Measurements from ENCODE around the gene SWAP70.

Gene SWAP70

DNA sequence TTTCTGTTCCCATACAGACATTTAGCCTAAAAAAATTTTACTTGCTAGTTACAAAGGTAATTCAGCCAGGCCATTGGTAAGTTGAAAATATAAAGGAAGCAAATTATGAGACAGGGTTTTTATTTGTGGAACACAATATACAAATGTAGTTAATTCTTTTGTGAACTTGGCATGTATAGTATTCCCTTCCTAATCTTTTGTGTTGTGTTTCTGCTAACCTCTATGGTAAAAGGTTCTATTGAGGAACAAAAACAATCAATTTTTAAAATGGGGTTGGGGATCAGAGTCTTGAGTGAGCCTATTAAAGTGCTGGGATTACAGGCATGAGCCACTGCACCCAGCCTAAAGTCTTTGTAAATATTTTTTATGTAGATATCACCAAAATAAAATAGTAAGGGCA is 14.1 kb downstream of the SWAP70 start:
- H3K79me2 ChIP-seq (ENCODE audit: insufficient read depth, low read length): peaks cover 14% of the 10 kb centered on the region; the same call in 1 of the 2 replicates
- no peaks in the 10 kb centered on the region for H3K36me3 ChIP-seq (ENCODE audit: insufficient read depth, low read length)
- H2AFZ ChIP-seq (ENCODE audit: low read length): no peak overlapping the region
- TF ChIP-seq, protein P1, sequence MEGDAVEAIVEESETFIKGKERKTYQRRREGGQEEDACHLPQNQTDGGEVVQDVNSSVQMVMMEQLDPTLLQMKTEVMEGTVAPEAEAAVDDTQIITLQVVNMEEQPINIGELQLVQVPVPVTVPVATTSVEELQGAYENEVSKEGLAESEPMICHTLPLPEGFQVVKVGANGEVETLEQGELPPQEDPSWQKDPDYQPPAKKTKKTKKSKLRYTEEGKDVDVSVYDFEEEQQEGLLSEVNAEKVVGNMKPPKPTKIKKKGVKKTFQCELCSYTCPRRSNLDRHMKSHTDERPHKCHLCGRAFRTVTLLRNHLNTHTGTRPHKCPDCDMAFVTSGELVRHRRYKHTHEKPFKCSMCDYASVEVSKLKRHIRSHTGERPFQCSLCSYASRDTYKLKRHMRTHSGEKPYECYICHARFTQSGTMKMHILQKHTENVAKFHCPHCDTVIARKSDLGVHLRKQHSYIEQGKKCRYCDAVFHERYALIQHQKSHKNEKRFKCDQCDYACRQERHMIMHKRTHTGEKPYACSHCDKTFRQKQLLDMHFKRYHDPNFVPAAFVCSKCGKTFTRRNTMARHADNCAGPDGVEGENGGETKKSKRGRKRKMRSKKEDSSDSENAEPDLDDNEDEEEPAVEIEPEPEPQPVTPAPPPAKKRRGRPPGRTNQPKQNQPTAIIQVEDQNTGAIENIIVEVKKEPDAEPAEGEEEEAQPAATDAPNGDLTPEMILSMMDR (conservative IDR thresholded peaks at IDR 0.05; ENCODE audit: low read length): no peak
- TF ChIP-seq EZH2phosphoT487 (IDR thresholded peaks at IDR 0.05; ENCODE audit: borderline replicate concordance): no peak
- H3K9me2 ChIP-seq (replicated peaks; ENCODE audit: low read depth, low read length): no peaks in the 10 kb centered on the region
- peaks cover 20% of the 10 kb centered on the region for H3K4me1 ChIP-seq (ENCODE audit: insufficient read depth, low read length, poor library complexity, severe bottlenecking)
- no peak overlapping the region for H3K4me2 ChIP-seq (ENCODE audit: low read depth, low read length, poor library complexity, severe bottlenecking)
- no peaks in the 10 kb centered on the region for H3K9me3 ChIP-seq (ENCODE audit: insufficient read depth, low read depth, low read length)
- no peaks in the 10 kb centered on the region for H3F3A ChIP-seq (ENCODE audit: low read depth)
- H4K20me1 ChIP-seq (ENCODE audit: insufficient read depth, low read length, poor library complexity, severe bottlenecking): no peaks in the 10 kb centered on the region
- no peaks in the 10 kb centered on the region for H3K27me3 ChIP-seq (ENCODE audit: insufficient read depth, low read length, poor library complexity, severe bottlenecking)
- peak overlapping the region; percentile 25 for H3K9ac ChIP-seq (ENCODE audit: low read depth, low read length, poor library complexity, severe bottlenecking)
- no peak overlapping the region for H3K4me3 ChIP-seq (ENCODE audit: low read length, poor library complexity, severe bottlenecking)

DNA sequence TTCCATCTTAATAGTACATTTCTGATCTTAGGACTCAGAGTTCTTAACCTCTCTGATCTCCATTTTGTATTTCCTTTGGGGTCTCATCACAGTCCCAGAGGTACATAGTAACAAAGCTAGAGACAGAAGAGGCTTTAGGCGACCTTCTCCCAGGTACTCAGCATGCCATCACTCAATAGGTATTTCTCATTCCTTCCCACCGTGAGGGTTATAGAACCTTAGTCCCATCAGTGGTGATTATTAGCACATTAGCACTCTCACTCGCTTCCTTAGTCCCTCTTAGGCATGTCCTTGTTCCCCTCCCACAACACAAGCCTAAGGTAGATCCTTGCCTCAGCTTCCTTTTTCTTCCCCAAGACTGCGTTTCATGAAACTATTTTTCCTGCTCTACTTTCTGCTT is 14.7 kb downstream of the SWAP70 start:
- no peak overlapping the region for H2AFZ ChIP-seq (ENCODE audit: low read length)
- H3K36me3 ChIP-seq (ENCODE audit: insufficient read depth, low read length): no peaks in the 10 kb centered on the region
- H3K4me1 ChIP-seq (ENCODE audit: insufficient read depth, low read length, poor library complexity, severe bottlenecking): peaks cover 18% of the 10 kb centered on the region
- no peak overlapping the region for H3K4me2 ChIP-seq (ENCODE audit: low read depth, low read length, poor library complexity, severe bottlenecking)
- no peak overlapping the region for H3K4me3 ChIP-seq (ENCODE audit: low read length, poor library complexity, severe bottlenecking)
- H3K9me3 ChIP-seq (ENCODE audit: insufficient read depth, low read depth, low read length): no peaks in the 10 kb centered on the region
- no peaks in the 10 kb centered on the region for H3K9me2 ChIP-seq (replicated peaks; ENCODE audit: low read depth, low read length)
- H4K20me1 ChIP-seq (ENCODE audit: insufficient read depth, low read length, poor library complexity, severe bottlenecking): no peaks in the 10 kb centered on the region
- no peak for TF ChIP-seq EZH2phosphoT487 (IDR thresholded peaks at IDR 0.05; ENCODE audit: borderline replicate concordance)
- TF ChIP-seq, protein P1 (conservative IDR thresholded peaks at IDR 0.05; ENCODE audit: low read length): no peak
- no peak overlapping the region for H3K9ac ChIP-seq (ENCODE audit: low read depth, low read length, poor library complexity, severe bottlenecking)
- peaks cover 20% of the 10 kb centered on the region; the same call in 1 of the 2 replicates for H3K79me2 ChIP-seq (ENCODE audit: insufficient read depth, low read length)
- H3K27me3 ChIP-seq (ENCODE audit: insufficient read depth, low read length, poor library complexity, severe bottlenecking): no peaks in the 10 kb centered on the region
- no peaks in the 10 kb centered on the region for H3F3A ChIP-seq (ENCODE audit: low read depth)

DNA sequence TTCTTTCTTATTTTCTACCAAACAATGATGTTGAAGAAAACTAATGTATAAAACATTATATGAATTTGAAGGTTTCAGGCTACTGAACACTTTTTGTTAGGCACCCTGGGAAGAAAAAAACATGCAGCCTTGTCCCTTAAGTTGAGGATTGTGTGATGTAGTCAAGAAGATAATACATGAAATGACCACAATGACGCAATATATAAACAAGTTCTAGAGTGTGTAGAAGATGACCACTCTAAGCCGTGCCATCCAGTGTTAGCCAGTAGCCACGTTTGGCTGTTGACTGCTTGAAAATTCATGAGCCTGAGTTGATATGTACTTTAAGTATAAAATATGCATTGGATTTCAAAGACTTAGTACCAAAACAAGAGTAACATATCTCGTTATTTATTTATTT is 16.2 kb downstream of the SWAP70 start:
- H3K27me3 ChIP-seq (ENCODE audit: insufficient read depth, low read length, poor library complexity, severe bottlenecking): no peaks in the 10 kb centered on the region

More for the DNA sequence above, 16.2 kb downstream of the SWAP70 start:
- H3K4me3 ChIP-seq (ENCODE audit: low read length, poor library complexity, severe bottlenecking): no peak overlapping the region
- no peak overlapping the region for H3K4me2 ChIP-seq (ENCODE audit: low read depth, low read length, poor library complexity, severe bottlenecking)
- H3K9ac ChIP-seq (ENCODE audit: low read depth, low read length, poor library complexity, severe bottlenecking): no peak overlapping the region
- no peaks in the 10 kb centered on the region for H3K9me3 ChIP-seq (ENCODE audit: insufficient read depth, low read depth, low read length)
- H3K4me1 ChIP-seq (ENCODE audit: insufficient read depth, low read length, poor library complexity, severe bottlenecking): peaks cover 18% of the 10 kb centered on the region
- H4K20me1 ChIP-seq (ENCODE audit: insufficient read depth, low read length, poor library complexity, severe bottlenecking): no peaks in the 10 kb centered on the region
- no peaks in the 10 kb centered on the region for H3K36me3 ChIP-seq (ENCODE audit: insufficient read depth, low read length)
- peaks cover 21% of the 10 kb centered on the region; the same call in 1 of the 2 replicates for H3K79me2 ChIP-seq (ENCODE audit: insufficient read depth, low read length)
- H2AFZ ChIP-seq (ENCODE audit: low read length): no peak overlapping the region
- TF ChIP-seq, protein P1 (conservative IDR thresholded peaks at IDR 0.05; ENCODE audit: low read length): no peak
- TF ChIP-seq EZH2phosphoT487 (IDR thresholded peaks at IDR 0.05; ENCODE audit: borderline replicate concordance): no peak
- H3F3A ChIP-seq (ENCODE audit: low read depth): no peaks in the 10 kb centered on the region
- no peaks in the 10 kb centered on the region for H3K9me2 ChIP-seq (replicated peaks; ENCODE audit: low read depth, low read length)
